Body of pancreas (tissue), 4 donors: Measurements from ENCODE around the gene RNU6-1.

Experiments
- POLR2A ChIP-seq, 3 donors: fragments of 450-650 bp; IDR thresholded peaks; one replicate each; pipeline ENCODE4 v1.6.1; 2016; ENCODE audit warnings: antibody characterized with exemption in 3 of 3, mild to moderate bottlenecking in 2 of 3
- TF ChIP-seq, protein P1 (sequence below), 7 experiments: fragments of 450-650 bp in 4 of 7; fragments of 200-600 bp in 3 of 7; sonication (generic) in 3 of 7; IDR thresholded peaks; one replicate each; pipeline ENCODE4 v1.5.1; 2016 to 2019; ENCODE audit warnings: antibody characterized with exemption in 7 of 7

GRCh38 chr15:67883234-67883773 is 43.5 kb upstream of the RNU6-1 start:
- TF ChIP-seq POLR2A (IDR thresholded peaks at IDR 0.05): no peak
- TF ChIP-seq, protein P1, sequence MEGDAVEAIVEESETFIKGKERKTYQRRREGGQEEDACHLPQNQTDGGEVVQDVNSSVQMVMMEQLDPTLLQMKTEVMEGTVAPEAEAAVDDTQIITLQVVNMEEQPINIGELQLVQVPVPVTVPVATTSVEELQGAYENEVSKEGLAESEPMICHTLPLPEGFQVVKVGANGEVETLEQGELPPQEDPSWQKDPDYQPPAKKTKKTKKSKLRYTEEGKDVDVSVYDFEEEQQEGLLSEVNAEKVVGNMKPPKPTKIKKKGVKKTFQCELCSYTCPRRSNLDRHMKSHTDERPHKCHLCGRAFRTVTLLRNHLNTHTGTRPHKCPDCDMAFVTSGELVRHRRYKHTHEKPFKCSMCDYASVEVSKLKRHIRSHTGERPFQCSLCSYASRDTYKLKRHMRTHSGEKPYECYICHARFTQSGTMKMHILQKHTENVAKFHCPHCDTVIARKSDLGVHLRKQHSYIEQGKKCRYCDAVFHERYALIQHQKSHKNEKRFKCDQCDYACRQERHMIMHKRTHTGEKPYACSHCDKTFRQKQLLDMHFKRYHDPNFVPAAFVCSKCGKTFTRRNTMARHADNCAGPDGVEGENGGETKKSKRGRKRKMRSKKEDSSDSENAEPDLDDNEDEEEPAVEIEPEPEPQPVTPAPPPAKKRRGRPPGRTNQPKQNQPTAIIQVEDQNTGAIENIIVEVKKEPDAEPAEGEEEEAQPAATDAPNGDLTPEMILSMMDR (IDR thresholded peaks at IDR 0.05): no peak
